WTC11 (cell line): ENCODE data around the gene ZFR2. TPM values are rescaled to one million over a fixed set of nuclear protein-coding genes. Genes with fewer than 3 reads are reported as not detected.

Experiments
- ATAC-seq: fragments of 200-7000 bp; cut with Tn5 transposase; 2 replicates; pipeline ENCODE4 v1.10.0; 2021; ENCODE audit warnings: mild to moderate bottlenecking, moderate library complexity
- CTCF ChIA-PET: fragments of 300-600 bp; sonication (Branson Sonifier 250); formaldehyde crosslinking; loops from one replicate; lab custom pipeline; 2021; ENCODE audit warnings: antibody characterized with exemption; lab: Charles Lee
- POLR2A ChIA-PET: fragments of 350-600 bp; sonication (Branson Sonifier 250); formaldehyde crosslinking; loops from one replicate; lab custom pipeline; 2021; ENCODE audit warnings: antibody characterized with exemption; lab: Charles Lee
- DNase-seq: peaks from one replicate; pipeline ENCODE4 v3.0.0; 2021; ENCODE audit warnings: low spot score
- H3K27ac Mint-ChIP-seq: 2 replicates; pipeline ENCODE4 v1.8.0; 2021; ENCODE audit warnings: mixed read lengths
- H3K27me3 Mint-ChIP-seq: 2 replicates; pipeline ENCODE4 v1.8.0; 2021; ENCODE audit warnings: low read depth, mild to moderate bottlenecking, moderate library complexity, mixed read lengths
- H3K36me3 Mint-ChIP-seq: 2 replicates; pipeline ENCODE4 v1.8.0; 2021; ENCODE audit warnings: mixed read lengths
- H3K4me1 Mint-ChIP-seq: 2 replicates; pipeline ENCODE4 v1.8.0; 2022; ENCODE audit warnings: mixed read lengths
- H3K4me3 Mint-ChIP-seq: 2 replicates; pipeline ENCODE4 v1.8.0; 2021; ENCODE audit warnings: mild to moderate bottlenecking, moderate library complexity, mixed read lengths
- H3K9me3 Mint-ChIP-seq: 2 replicates; pipeline ENCODE4 v1.8.0; 2021; ENCODE audit warnings: mixed read lengths
- ATF3 ChIP-seq: sonication (generic); formaldehyde crosslinking; conservative IDR thresholded peaks from 2 replicates; pipeline ENCODE4 v1.8.1; 2022; ENCODE audit warnings: mild to moderate bottlenecking, missing genetic modification reagents
- CREB1 ChIP-seq: sonication (generic); formaldehyde crosslinking; IDR thresholded peaks from 2 replicates; pipeline ENCODE4 v1.8.0; 2023; ENCODE audit warnings: mild to moderate bottlenecking, missing genetic modification reagents
- E2F1 ChIP-seq: sonication (generic); formaldehyde crosslinking; IDR thresholded peaks from 2 replicates; pipeline ENCODE4 v1.8.0; 2022; ENCODE audit warnings: mild to moderate bottlenecking, missing genetic modification reagents
- E2F4 ChIP-seq: sonication (generic); formaldehyde crosslinking; IDR thresholded peaks from 2 replicates; pipeline ENCODE4 v1.8.1; 2022; ENCODE audit warnings: low read depth, mild to moderate bottlenecking, moderate library complexity, missing genetic modification reagents, borderline replicate concordance
- FOXJ3 ChIP-seq: sonication (generic); formaldehyde crosslinking; IDR thresholded peaks from 2 replicates; pipeline ENCODE4 v1.9.0; 2021; ENCODE audit warnings: missing genetic modification reagents, mild to moderate bottlenecking, borderline replicate concordance
- FOXP1 ChIP-seq: sonication (generic); formaldehyde crosslinking; IDR thresholded peaks from 2 replicates; pipeline ENCODE4 v1.8.0; 2022; ENCODE audit warnings: missing genetic modification reagents, mild to moderate bottlenecking, moderate library complexity, borderline replicate concordance
- GABPB1 ChIP-seq: sonication (generic); formaldehyde crosslinking; IDR thresholded peaks from 2 replicates; pipeline ENCODE4 v1.8.1; 2023; ENCODE audit warnings: mild to moderate bottlenecking, missing genetic modification reagents
- GRHL2 ChIP-seq: fragments of 250-450 bp; sonication (Bioruptor Pico); IDR thresholded peaks from 2 replicates; pipeline ENCODE4 v1.8.0; 2022; ENCODE audit warnings: mild to moderate bottlenecking, moderate library complexity; ENCODE audit not compliant: insufficient replicate concordance, severe bottlenecking
- NFATC4 ChIP-seq: fragments of 250-450 bp; sonication (Bioruptor Pico); IDR thresholded peaks from 2 replicates; pipeline ENCODE4 v1.9.0; 2021; ENCODE audit warnings: mild to moderate bottlenecking
- NR3C1 ChIP-seq: sonication (generic); formaldehyde crosslinking; conservative IDR thresholded peaks from 2 replicates; pipeline ENCODE4 v1.8.1; 2023; ENCODE audit warnings: low read depth, mild to moderate bottlenecking, missing genetic modification reagents
- SP1 ChIP-seq: sonication (generic); formaldehyde crosslinking; conservative IDR thresholded peaks from 2 replicates; pipeline ENCODE4 v1.8.1; 2022; ENCODE audit warnings: missing genetic modification reagents
- ZNF219 ChIP-seq: sonication (generic); formaldehyde crosslinking; IDR thresholded peaks from 2 replicates; pipeline ENCODE4 v1.8.0; 2023; ENCODE audit warnings: missing genetic modification reagents, mild to moderate bottlenecking, borderline replicate concordance
- ZNF232 ChIP-seq: sonication (generic); formaldehyde crosslinking; IDR thresholded peaks from 2 replicates; pipeline ENCODE4 v1.8.0; 2022; ENCODE audit warnings: mild to moderate bottlenecking, missing genetic modification reagents
- total RNA-seq: library from RNA; stranded (reverse); gene quantifications from 3 replicates; pipeline ENCODE4 v1.2.3, GENCODE V29; 2021
- TF ChIP-seq, protein P1 (sequence below): fragments of 250-450 bp; sonication (Bioruptor Pico); IDR thresholded peaks from 2 replicates; pipeline ENCODE4 v1.8.0; 2021; ENCODE audit warnings: mild to moderate bottlenecking
- TF ChIP-seq, protein P2 (sequence below): sonication (generic); formaldehyde crosslinking; IDR thresholded peaks from 2 replicates; pipeline ENCODE4 v1.8.0; 2023; ENCODE audit warnings: mild to moderate bottlenecking, missing genetic modification reagents

ZFR2 gene
- total RNA-seq, 1 experiment from 2014 or later, result 17.5 TPM

GRCh38 chr19:3839941-3840340 lies 28.9 kb downstream of the ZFR2 start (continued):
- TF ChIP-seq CREB1 (CRISPR knock-in tag) (no peak), E2F1 (CRISPR knock-in tag) (no peak), NR3C1 (no peak)

DNA sequence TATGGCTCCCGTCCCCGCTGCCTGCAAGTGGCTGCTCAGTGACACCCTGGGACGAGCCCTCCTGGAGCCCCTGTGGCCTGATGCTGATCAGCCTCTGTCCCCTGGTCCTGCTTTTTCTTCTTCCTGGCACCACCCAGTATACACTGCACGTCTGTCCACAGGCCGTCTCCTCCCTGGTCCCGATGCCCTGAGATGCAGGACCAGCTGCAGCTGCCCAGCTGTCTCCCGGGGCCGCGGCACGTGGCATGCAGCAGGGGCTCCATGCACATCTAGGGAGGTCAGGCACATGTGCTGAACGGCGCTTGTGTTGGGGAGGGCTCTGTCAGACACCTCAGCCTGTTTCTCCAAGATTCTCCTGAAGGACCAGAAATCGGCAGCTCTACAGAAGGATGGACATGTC lies 30.2 kb downstream of the ZFR2 start:
- POLR2A ChIA-PET, result no interaction called here
- Mint-ChIP-seq H3K27me3 (peaks cover 8% of the 10 kb centered on the region), H3K36me3 (peaks cover 11% of the 10 kb centered on the region), H3K27ac (no peak overlapping the region), H3K4me3 (no peak overlapping the region), H3K4me1 (no peaks in the 10 kb centered on the region), H3K9me3 (peaks cover 16% of the 10 kb centered on the region)
- no peak for ATAC-seq
- TF ChIP-seq SP1 (CRISPR knock-in tag), result no peak
- no peak for TF ChIP-seq FOXP1 (CRISPR knock-in tag)
- CTCF ChIA-PET, result interaction anchor here (0.6 to 4.1 kb wide), 3 partner anchors 17 to 228 kb away, joined by 3 to 16 read pairs (median 3); no protein-coding TSS in a partner anchor
- DNase-seq, result no peak

GRCh38 chr19:3837922-3838321 lies 30.9 kb downstream of the ZFR2 start:
- no peak for ATAC-seq
- H3K27me3 Mint-ChIP-seq, result peaks cover 8% of the 10 kb centered on the region
- H3K4me1 Mint-ChIP-seq, result no peaks in the 10 kb centered on the region
- no peak overlapping the region for H3K27ac Mint-ChIP-seq
- CTCF ChIA-PET, result no interaction called here
- DNase-seq, result no peak
- POLR2A ChIA-PET, result no interaction called here
- peaks cover 16% of the 10 kb centered on the region for H3K9me3 Mint-ChIP-seq
- no peak for TF ChIP-seq ZNF232 (CRISPR knock-in tag)
- H3K4me3 Mint-ChIP-seq, result no peak overlapping the region
- H3K36me3 Mint-ChIP-seq, result peaks cover 11% of the 10 kb centered on the region

GRCh38 chr19:3837332-3837731 lies 31.5 kb downstream of the ZFR2 start:
- no peak for ATAC-seq
- no peaks in the 10 kb centered on the region for H3K4me1 Mint-ChIP-seq
- H3K36me3 Mint-ChIP-seq, result peaks cover 11% of the 10 kb centered on the region
- ChIA-PET CTCF (no interaction called here), POLR2A (no interaction called here)
- TF ChIP-seq GABPB1 (CRISPR knock-in tag) (no peak), FOXJ3 (CRISPR knock-in tag) (no peak), ZNF219 (CRISPR knock-in tag) (no peak), ATF3 (CRISPR knock-in tag) (no peak), NFATC4 (CRISPR knock-in tag) (no peak), E2F4 (CRISPR knock-in tag) (no peak), GRHL2 (CRISPR knock-in tag) (no peak)
- TF ChIP-seq, protein P1, sequence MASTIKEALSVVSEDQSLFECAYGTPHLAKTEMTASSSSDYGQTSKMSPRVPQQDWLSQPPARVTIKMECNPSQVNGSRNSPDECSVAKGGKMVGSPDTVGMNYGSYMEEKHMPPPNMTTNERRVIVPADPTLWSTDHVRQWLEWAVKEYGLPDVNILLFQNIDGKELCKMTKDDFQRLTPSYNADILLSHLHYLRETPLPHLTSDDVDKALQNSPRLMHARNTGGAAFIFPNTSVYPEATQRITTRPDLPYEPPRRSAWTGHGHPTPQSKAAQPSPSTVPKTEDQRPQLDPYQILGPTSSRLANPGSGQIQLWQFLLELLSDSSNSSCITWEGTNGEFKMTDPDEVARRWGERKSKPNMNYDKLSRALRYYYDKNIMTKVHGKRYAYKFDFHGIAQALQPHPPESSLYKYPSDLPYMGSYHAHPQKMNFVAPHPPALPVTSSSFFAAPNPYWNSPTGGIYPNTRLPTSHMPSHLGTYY (CRISPR knock-in tag), result no peak
- TF ChIP-seq, protein P2, sequence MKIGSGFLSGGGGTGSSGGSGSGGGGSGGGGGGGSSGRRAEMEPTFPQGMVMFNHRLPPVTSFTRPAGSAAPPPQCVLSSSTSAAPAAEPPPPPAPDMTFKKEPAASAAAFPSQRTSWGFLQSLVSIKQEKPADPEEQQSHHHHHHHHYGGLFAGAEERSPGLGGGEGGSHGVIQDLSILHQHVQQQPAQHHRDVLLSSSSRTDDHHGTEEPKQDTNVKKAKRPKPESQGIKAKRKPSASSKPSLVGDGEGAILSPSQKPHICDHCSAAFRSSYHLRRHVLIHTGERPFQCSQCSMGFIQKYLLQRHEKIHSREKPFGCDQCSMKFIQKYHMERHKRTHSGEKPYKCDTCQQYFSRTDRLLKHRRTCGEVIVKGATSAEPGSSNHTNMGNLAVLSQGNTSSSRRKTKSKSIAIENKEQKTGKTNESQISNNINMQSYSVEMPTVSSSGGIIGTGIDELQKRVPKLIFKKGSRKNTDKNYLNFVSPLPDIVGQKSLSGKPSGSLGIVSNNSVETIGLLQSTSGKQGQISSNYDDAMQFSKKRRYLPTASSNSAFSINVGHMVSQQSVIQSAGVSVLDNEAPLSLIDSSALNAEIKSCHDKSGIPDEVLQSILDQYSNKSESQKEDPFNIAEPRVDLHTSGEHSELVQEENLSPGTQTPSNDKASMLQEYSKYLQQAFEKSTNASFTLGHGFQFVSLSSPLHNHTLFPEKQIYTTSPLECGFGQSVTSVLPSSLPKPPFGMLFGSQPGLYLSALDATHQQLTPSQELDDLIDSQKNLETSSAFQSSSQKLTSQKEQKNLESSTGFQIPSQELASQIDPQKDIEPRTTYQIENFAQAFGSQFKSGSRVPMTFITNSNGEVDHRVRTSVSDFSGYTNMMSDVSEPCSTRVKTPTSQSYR, result no peak
- DNase-seq, result no peak
- peaks cover 16% of the 10 kb centered on the region for H3K9me3 Mint-ChIP-seq
- H3K4me3 Mint-ChIP-seq, result no peak overlapping the region
- peaks cover 8% of the 10 kb centered on the region for H3K27me3 Mint-ChIP-seq
- no peak overlapping the region for H3K27ac Mint-ChIP-seq
